Esophagus squamous epithelium (tissue), 4 donors: ENCODE measurements around the gene JMJD6.

Source experiments
- CTCF ChIP-seq, 6 experiments: fragments of 450-650 bp in 4 of 6; fragments of 200-600 bp in 2 of 6; sonication (generic) in 2 of 6; IDR thresholded peaks; one replicate each; pipeline ENCODE4 v1.5.1; 2016 to 2019; ENCODE audit warnings: antibody characterized with exemption in 6 of 6, mild to moderate bottlenecking in 4 of 6, moderate library complexity in 4 of 6
- POLR2A ChIP-seq, 4 donors: fragments of 450-650 bp; IDR thresholded peaks; one replicate each; pipeline ENCODE4 v1.6.1; 2017; ENCODE audit warnings: antibody characterized with exemption in 4 of 4, mild to moderate bottlenecking in 4 of 4, moderate library complexity in 3 of 4

GRCh38 chr17:76679239-76679638 is 47.2 kb downstream of the JMJD6 start:
- TF ChIP-seq CTCF (IDR thresholded peaks at IDR 0.05) (no peak), POLR2A (IDR thresholded peaks at IDR 0.05) (no peak)
